ENCODE results near the gene PPP2R2C.

PPP2R2C gene

GRCh38 chr4:6306299-6306698, 166.1 kb downstream of the PPP2R2C start:
- H3K4me3 ChIP-seq (ENCODE audit: low read depth, low read length), result no peak overlapping the region
- DNase-seq (ENCODE audit: low read depth), result no peak
- TF ChIP-seq MAX (IDR thresholded peaks at IDR 0.05; ENCODE audit: low read depth, low read length) (no peak), MYC (IDR thresholded peaks at IDR 0.05; ENCODE audit: low read depth, low read length) (no peak), CTCF (IDR thresholded peaks at IDR 0.05; ENCODE audit: low read depth, low read length) (no peak)

GRCh38 chr4:6303943-6304342, 168.5 kb downstream of the PPP2R2C start:
- no peak for DNase-seq (ENCODE audit: low read depth)
- TF ChIP-seq MYC (IDR thresholded peaks at IDR 0.05; ENCODE audit: low read depth, low read length), result no peak
- no peak for TF ChIP-seq CTCF (IDR thresholded peaks at IDR 0.05; ENCODE audit: low read depth, low read length)
- no peak for TF ChIP-seq POLR2A (IDR thresholded peaks at IDR 0.05; ENCODE audit: extremely low read depth, insufficient read length)
- TF ChIP-seq MAX (IDR thresholded peaks at IDR 0.05; ENCODE audit: low read depth, low read length), result no peak
- H3K4me3 ChIP-seq (ENCODE audit: low read depth, low read length), result no peak overlapping the region

- H3K4me3 ChIP-seq (ENCODE audit: low read depth, low read length), result no peak overlapping the region
- DNase-seq (ENCODE audit: low read depth), result no peak
- TF ChIP-seq MAX (IDR thresholded peaks at IDR 0.05; ENCODE audit: low read depth, low read length) (peak; percentile 64), MYC (IDR thresholded peaks at IDR 0.05; ENCODE audit: low read depth, low read length) (no peak)
These were observed 169.5 kb downstream of the PPP2R2C start for GRCh38 chr4:6302869-6303268.

- DNase-seq (ENCODE audit: low read depth), result no peak
- no peak overlapping the region for H3K4me3 ChIP-seq (ENCODE audit: low read depth, low read length)
- TF ChIP-seq MAX (IDR thresholded peaks at IDR 0.05; ENCODE audit: low read depth, low read length), result no peak
- no peak for TF ChIP-seq MYC (IDR thresholded peaks at IDR 0.05; ENCODE audit: low read depth, low read length)
- TF ChIP-seq POLR2A (IDR thresholded peaks at IDR 0.05; ENCODE audit: extremely low read depth, insufficient read length), result no peak
- TF ChIP-seq CTCF (IDR thresholded peaks at IDR 0.05; ENCODE audit: low read depth, low read length), result no peak
These were observed 170.5 kb downstream of the PPP2R2C start for GRCh38 chr4:6301732-6302442.

GRCh38 chr4:6301051-6301731, 171.2 kb downstream of the PPP2R2C start:
- DNase-seq (ENCODE audit: low read depth), result no peak
- no peak overlapping the region for H3K4me3 ChIP-seq (ENCODE audit: low read depth, low read length)
- no peak for TF ChIP-seq POLR2A (IDR thresholded peaks at IDR 0.05; ENCODE audit: extremely low read depth, insufficient read length)

- H3K4me3 ChIP-seq (ENCODE audit: low read depth, low read length), result no peak overlapping the region
- no peak for TF ChIP-seq CTCF (IDR thresholded peaks at IDR 0.05; ENCODE audit: low read depth, low read length)
- TF ChIP-seq MAX (IDR thresholded peaks at IDR 0.05; ENCODE audit: low read depth, low read length), result no peak
- TF ChIP-seq POLR2A (IDR thresholded peaks at IDR 0.05; ENCODE audit: extremely low read depth, insufficient read length), result no peak
- TF ChIP-seq MYC (IDR thresholded peaks at IDR 0.05; ENCODE audit: low read depth, low read length), result no peak
- DNase-seq (ENCODE audit: low read depth), result no peak
These were observed 172.1 kb downstream of the PPP2R2C start for GRCh38 chr4:6300359-6300758.

Data from NB4 (cell line).